IPS-20b (cell line): ENCODE results near the gene GSE1.
"Not testable (repeated sequence)": the region's sequence is repeated elsewhere in the genome, so short reads cannot be mapped to it uniquely, and the experiment has no call there.

Experiments
- H3K27ac ChIP-seq: one replicate; pipeline ENCODE4 v1.5.1; 2013; ENCODE audit warnings: low read length
- H3K27me3 ChIP-seq: 2 replicates; pipeline ENCODE4 v1.6.1; 2013; ENCODE audit warnings: mild to moderate bottlenecking, low read length, inconsistent platforms; ENCODE audit not compliant: insufficient read depth
- H3K36me3 ChIP-seq: 2 replicates; pipeline ENCODE4 v1.6.1; 2013; ENCODE audit warnings: low read depth, mild to moderate bottlenecking, inconsistent platforms, low read length, moderate library complexity; ENCODE audit not compliant: insufficient read depth
- H3K4me1 ChIP-seq: 2 replicates; pipeline ENCODE4 v1.6.1; 2013; ENCODE audit warnings: mild to moderate bottlenecking, control low read depth, inconsistent platforms, low read length, moderate library complexity; ENCODE audit not compliant: insufficient read depth
- H3K4me3 ChIP-seq: 2 replicates; pipeline ENCODE4 v1.5.1; 2013; ENCODE audit warnings: mild to moderate bottlenecking, low read length, inconsistent platforms
- H3K9ac ChIP-seq: 2 replicates; pipeline ENCODE4 v1.6.1; 2013; ENCODE audit warnings: low read depth, mild to moderate bottlenecking, inconsistent platforms, low read length, moderate library complexity
- H3K9me3 ChIP-seq: 2 replicates; pipeline ENCODE4 v1.6.1; 2013; ENCODE audit warnings: mild to moderate bottlenecking, low read depth, low read length, inconsistent platforms; ENCODE audit not compliant: insufficient read depth

The GSE1 gene

DNA sequence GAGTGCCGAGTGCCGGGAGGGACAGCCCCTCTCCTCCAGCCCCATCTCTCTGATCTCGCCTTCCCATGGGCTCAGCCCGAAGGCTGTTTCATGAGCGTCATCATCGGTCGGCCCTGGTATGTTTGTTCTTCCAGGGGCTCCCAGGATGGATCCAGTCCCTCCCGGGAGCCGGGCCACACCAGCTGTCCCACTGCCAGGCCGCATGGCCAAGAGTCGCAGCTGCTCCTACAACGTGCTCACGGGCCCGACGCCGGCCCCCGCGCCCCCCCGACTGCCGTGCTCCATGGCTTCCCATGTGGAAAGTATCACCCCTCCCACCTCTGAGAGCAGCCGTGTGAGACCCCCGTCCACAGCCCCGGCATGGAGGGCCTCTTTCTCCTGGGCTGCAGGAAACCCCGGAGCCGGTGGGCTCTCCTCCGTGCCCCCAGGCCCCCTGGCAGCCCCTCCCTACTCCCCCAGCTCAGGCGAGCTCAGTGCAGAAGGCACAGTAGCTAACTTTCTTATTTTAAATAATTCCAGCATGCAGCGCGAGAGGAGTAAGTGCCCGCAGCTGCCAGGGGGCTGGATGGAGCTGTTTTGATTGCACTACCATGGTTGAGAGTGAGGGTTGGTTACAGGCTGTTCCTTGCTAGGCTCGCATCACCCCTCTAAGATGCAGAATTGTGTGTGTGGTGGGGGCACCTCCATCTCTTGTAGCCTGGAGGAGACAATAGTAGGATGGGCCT is 26.6 kb upstream of the GSE1 start:
- Histone ChIP-seq H3K36me3 (no peaks in the 10 kb centered on the region), H3K4me1 (peaks cover 50% of the 10 kb centered on the region), H3K9me3 (no peaks in the 10 kb centered on the region), H3K27me3 (peaks cover 53% of the 10 kb centered on the region), H3K27ac (no peak overlapping the region), H3K9ac (no peak overlapping the region; the same call in 1 of the 2 replicates), H3K4me3 (no peak overlapping the region)

DNA sequence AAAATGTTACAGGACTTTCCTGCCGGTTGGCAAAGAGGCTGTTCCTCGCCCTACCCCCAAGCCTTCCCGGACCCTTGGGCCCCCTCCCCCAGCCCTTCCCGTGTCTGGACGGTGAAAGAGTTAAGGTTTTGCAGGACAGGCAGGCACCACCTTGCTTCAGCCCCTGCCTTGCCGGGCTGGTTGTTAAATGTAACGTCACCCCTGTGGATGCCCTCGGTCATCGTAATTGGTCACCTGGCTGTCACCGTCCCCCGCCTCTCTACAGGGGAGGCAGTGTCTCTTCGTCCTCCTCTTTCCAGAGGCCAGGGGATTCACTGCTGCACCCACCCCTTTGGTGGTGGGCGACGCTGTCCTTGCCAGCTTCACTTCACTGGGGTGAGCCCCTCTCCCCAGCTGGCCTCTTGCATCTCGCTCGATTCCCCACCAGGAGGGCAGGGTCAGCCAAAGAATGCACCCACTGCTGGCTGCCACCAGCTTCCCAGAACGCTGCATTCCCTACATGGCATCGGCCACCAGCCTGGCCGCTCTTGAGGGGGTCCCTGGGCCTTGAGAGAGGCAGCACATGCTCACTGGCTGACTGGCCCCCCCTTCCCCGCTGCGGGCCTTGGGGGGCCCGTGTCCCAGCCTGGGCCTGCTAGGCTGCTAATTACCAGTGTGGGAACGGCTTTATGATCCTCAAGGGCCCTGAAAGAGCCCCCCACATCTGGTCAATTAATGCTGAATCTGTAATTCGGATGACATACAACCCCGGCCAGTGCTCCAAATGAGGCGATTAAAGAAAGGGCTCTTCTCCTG is 25.2 kb upstream of the GSE1 start:
- peaks cover 39% of the 10 kb centered on the region for H3K27me3 ChIP-seq
- H3K4me1 ChIP-seq, result peaks cover 38% of the 10 kb centered on the region
- no peak overlapping the region for H3K4me3 ChIP-seq
- H3K36me3 ChIP-seq, result no peaks in the 10 kb centered on the region
- no peak overlapping the region for H3K9ac ChIP-seq
- H3K9me3 ChIP-seq, result no peaks in the 10 kb centered on the region
- no peak overlapping the region for H3K27ac ChIP-seq

DNA sequence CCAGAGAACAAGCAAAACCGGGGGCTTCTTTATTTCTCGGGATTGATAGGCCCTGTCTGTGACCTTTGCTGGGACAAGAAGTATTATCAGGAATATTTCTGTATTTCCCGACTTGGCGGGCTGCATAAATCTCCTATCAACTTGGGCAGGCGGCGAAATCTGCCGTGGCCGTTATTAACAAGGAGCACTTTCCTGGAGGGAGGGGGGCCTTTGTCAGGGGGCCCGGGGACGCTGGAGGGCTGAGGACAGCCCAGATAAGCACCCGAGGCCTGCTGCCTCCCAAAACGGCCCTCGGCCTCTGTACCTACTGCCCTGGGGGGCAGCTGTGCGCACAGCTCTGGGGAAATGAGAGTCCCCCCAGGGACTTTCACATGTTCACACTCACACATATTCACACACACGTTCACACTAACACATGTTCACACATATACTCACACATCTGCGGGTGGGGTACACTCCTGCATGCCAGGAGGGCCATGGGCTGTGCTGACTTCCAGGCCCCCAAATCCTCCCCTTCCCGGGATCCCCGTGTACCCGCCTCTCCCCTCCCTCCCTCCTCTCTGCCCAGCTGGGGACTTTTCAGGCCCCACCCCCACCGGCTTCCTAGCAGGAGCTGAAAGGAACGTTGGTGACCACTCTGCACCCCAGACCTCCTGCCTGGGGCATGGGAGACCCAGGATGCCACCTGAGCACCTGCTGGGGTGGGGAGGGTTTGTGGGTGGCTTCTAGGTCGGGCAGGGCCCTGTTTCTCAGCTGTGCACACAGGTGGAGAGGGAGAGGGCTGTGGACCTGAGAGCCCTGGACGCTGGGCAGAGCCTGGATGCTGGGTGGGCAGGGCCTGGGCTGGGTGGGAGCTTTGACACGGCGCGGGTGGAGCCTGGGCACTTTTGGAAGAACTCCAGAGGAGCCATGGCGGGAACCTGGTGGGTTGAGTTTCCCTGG is 24.3 kb upstream of the GSE1 start:
- H3K9me3 ChIP-seq, result no peaks in the 10 kb centered on the region
- peaks cover 31% of the 10 kb centered on the region for H3K27me3 ChIP-seq
- H3K9ac ChIP-seq, result no peak overlapping the region
- no peaks in the 10 kb centered on the region for H3K36me3 ChIP-seq
- peaks cover 33% of the 10 kb centered on the region for H3K4me1 ChIP-seq
- no peak overlapping the region for H3K27ac ChIP-seq
- no peak overlapping the region for H3K4me3 ChIP-seq

DNA sequence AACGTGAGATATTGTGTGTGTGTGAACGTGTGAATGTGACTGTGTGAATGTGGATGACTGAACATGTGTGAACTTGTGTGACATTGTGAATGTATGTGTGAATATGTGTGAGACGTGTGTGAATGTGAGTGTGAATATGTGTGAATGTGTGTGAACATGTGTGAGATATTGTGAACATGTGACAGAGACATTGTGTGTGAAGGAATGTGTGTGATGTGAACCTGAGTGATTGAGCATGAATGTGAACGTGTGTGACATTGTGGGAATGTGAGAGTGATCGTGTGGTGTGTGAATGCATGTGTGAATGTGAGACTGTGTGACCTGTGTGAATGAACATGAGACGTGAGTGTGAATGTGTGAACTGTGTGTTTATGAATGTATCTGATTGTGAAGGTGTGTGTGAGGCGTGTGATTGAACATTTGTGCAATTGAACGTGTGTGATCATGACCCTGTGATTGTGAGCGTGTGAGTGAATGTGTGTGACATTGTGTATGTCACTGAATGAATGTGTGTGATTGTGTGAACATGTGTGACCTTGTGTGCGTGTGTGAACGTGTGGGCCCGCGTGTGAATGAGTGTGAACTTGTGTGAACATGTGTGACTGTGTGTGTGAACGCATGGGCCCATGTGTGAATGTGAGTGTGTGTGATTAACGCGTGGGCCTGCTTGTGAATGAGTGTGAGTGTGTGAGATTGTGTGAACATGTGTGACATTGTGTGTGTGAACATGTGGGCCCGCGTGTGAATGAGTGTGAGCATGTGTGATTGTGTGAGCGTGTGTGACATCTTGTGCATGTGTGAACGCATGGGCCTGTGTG is 23.2 kb upstream of the GSE1 start:
- peaks cover 20% of the 10 kb centered on the region for H3K27me3 ChIP-seq
- no peak overlapping the region for H3K9ac ChIP-seq
- no peak overlapping the region for H3K27ac ChIP-seq
- no peak overlapping the region for H3K4me3 ChIP-seq
- no peaks in the 10 kb centered on the region for H3K36me3 ChIP-seq
- no peaks in the 10 kb centered on the region for H3K9me3 ChIP-seq
- peaks cover 25% of the 10 kb centered on the region; the same call in 1 of the 2 replicates for H3K4me1 ChIP-seq

DNA sequence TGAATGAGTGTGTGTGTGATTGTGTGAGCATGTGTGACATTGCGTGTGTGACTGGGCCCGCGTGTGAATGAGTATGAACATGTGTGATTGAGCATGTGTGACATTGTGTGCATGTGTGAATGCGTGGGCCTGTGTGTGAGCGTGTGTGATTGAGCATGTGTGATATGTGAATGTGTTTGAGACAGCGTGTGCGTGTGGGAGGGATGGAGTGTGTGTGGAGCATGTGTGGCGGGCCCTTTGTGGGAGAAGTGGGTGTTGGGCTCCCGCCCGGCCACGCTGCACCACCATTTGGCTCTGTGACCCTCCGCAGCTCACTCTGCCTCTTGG is 22.7 kb upstream of the GSE1 start:
- no peaks in the 10 kb centered on the region for H3K36me3 ChIP-seq
- H3K9me3 ChIP-seq, result no peaks in the 10 kb centered on the region
- H3K4me1 ChIP-seq, result peaks cover 20% of the 10 kb centered on the region; the same call in 1 of the 2 replicates
- no peak overlapping the region for H3K4me3 ChIP-seq
- H3K9ac ChIP-seq, result no peak overlapping the region
- no peak overlapping the region for H3K27ac ChIP-seq
- peaks cover 14% of the 10 kb centered on the region for H3K27me3 ChIP-seq

DNA sequence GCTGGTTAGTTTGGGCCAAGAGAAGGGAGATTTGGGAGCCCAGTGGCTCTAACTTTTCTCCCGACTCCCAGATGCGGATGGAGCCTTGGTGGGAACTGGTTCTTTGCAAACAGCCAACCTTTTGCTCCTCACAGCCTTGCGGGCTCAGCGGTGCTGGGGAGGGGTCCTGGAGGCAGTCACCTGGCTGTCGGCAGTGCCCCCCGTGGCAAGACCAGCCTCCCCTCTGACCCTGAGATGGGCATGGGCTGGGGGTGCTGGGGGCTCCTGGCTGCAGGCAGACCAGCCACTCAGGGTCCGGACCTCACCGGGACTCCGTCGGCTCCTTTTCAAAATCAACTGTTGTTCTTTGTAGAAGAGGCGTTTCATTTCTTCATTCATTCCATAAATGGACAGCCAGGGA is 21.7 kb upstream of the GSE1 start:
- H3K9ac ChIP-seq, result no peak overlapping the region
- H3K27ac ChIP-seq, result no peak overlapping the region
- peaks cover 20% of the 10 kb centered on the region; the same call in 1 of the 2 replicates for H3K4me1 ChIP-seq
- H3K4me3 ChIP-seq, result no peak overlapping the region
- no peaks in the 10 kb centered on the region for H3K9me3 ChIP-seq
- H3K36me3 ChIP-seq, result no peaks in the 10 kb centered on the region
- H3K27me3 ChIP-seq, result peaks cover 5% of the 10 kb centered on the region; the same call in 1 of the 2 replicates

DNA sequence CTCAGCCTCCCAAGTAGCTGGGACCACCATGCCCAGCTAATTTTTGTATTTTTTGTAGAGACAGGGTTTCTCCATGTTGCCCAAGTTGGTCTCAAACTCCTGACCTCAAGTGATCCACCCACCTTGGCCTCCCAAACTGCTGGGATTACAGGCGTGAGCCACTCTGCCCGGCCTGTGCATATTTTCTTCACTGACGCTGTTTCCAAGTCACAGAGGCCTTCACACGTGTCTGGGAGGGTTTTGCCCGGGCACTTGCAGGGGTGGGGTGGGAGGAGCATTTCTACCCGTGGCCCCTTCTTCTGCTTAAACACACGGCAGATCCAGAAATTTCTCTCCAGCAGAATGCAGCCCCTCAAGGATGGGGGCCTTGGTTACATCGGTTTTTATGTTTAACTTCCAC is 20.8 kb upstream of the GSE1 start:
- not testable (repeated sequence) for H3K27ac ChIP-seq, H3K9ac ChIP-seq, H3K36me3 ChIP-seq, H3K27me3 ChIP-seq, H3K9me3 ChIP-seq, H3K4me3 ChIP-seq
- peaks cover 20% of the 10 kb centered on the region; the same call in 1 of the 2 replicates for H3K4me1 ChIP-seq

DNA sequence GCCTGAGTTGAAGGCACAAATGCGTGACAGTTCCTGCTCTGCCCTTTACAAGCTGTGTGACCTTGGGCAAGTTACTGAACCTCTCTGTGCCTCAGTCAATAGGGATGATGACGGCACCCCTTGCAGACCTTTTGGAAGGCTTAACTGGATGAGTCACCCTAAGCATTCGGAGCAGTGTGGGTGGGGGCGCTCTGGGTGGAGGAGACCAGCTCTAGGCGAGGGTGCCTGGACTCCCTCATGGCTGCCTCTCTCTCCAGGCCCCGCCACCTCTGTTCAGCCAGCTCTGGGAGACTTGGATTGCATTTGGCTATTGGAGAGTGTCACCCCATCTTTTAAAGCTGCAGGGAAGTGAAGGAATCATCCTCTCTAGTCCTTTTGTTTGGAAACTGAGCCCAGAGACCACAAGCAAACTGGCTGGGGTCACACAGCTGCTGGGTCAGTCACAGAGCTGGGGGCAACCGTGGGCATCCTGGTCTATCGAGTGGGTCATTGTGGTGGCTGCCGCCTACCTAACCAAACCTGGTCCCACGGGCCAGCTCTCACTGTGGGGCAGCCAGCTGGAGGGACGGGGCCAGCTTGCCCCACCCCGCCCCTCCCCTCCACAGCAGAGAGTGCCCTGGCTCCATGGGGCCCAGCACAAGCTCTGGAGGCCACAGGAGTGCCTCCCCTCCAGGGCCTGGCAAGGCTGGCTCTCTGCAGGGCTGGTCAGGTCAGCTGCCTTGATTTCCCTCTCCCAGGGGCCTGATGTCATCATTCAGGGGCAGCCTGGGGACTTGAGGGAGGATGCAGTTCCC is 20.2 kb upstream of the GSE1 start:
- no peaks in the 10 kb centered on the region; the same call in 1 of the 2 replicates for H3K27me3 ChIP-seq
- H3K27ac ChIP-seq, result no peak overlapping the region
- no peak overlapping the region for H3K9ac ChIP-seq
- H3K4me3 ChIP-seq, result no peak overlapping the region
- H3K4me1 ChIP-seq, result peaks cover 18% of the 10 kb centered on the region; the same call in 1 of the 2 replicates
- no peaks in the 10 kb centered on the region for H3K36me3 ChIP-seq
- no peaks in the 10 kb centered on the region for H3K9me3 ChIP-seq

DNA sequence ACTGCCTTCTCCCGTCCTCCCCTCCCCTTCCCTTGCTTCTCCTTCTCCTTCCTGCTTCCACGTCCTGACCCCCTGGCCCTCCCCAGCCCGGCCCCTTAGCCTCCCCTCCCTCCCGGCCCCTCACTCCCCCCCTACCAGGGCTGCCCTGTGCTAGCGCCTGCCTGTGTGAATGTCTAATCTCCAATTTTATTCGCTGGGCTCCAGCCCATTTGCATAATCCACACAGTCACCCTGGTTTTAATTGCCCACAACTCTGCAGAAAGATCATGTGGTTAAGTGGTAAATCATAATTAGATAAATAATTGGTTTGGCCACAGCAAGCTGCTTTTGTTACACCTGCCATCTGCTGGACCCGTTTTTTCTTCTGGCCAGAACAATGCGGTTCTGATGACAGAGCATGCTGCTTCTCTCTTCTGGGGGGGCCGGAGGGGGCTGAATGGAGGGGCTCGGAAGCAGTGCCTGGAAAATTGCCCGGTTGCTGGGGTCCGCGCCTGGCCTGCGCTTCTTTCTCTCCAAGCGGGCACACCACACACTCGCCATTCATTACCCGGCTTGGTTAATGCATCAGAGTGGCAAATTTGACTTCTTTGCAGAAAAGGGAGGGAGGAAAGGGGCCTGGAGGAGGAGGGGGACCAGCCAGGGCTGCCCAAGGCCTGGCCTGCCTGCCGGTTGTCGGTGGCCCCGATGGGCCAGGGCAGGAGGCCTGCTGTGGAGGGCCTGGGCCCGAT is 19.5 kb upstream of the GSE1 start:
- Histone ChIP-seq H3K9ac (no peak overlapping the region), H3K4me3 (no peak overlapping the region), H3K36me3 (no peaks in the 10 kb centered on the region), H3K4me1 (peaks cover 11% of the 10 kb centered on the region; the same call in 1 of the 2 replicates), H3K27ac (no peak overlapping the region), H3K9me3 (no peaks in the 10 kb centered on the region), H3K27me3 (no peaks in the 10 kb centered on the region)
